Left forelimb (tissue), 1 donor: ENCODE measurements around the gene OR6Q1.

Experiments
- DNase-seq: peaks from one replicate; pipeline ENCODE4 v3.0.0-alpha.2; 2018; ENCODE audit warnings: low spot score

OR6Q1 gene

DNA sequence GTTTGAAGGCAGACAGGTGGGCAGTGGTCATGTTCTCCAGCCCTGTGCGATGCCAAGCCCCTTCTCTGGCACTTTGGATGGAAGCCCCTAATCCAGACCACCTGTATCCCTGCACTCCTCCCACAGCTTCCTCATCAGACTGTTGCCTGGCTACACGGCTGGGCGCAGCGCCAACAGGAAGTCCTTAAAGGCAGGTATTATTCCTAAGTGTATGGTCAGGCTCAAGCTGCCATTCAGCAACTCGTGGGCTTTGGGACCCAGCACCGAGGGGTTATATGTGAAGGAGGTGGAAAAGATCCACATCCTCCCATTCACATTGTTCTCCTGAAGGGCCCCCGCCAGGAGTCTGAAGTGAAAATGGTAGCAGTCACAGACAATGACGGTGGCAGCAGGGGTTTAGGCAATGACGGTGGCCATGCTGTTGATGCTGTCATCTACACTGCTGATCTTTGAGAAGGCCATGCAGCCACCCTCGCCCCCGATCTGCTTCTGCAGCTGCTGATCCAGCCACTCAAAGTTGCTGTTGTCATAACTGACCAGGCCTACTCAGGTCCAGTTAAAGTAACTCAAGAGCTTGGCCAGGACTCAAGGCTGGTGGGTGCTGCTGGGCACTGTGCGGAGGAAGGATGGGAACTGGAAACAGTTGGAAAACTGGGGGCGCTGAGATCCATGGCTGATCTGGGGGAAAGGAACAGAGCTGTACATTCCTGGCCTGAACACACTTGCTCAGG is 27.7 kb downstream of the OR6Q1 start:
- DNase-seq: no peak

DNA sequence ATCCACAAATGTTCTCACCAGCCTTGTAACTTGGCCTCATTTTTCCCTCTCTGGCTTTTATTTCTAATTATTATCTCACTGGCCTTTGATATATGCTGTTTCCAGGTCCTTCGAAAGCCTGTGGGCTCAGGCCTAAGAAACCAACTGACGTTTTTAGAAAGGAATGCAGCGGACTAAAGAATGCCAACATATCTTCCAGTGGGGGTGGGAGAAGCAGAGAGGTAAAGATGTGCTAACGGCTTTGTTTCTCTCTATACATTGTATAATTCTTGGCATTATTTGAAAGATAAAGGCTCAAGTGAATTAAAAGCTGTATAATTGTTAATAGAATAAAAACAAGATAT is 28.2 kb downstream of the OR6Q1 start:
- no peak for DNase-seq

DNA sequence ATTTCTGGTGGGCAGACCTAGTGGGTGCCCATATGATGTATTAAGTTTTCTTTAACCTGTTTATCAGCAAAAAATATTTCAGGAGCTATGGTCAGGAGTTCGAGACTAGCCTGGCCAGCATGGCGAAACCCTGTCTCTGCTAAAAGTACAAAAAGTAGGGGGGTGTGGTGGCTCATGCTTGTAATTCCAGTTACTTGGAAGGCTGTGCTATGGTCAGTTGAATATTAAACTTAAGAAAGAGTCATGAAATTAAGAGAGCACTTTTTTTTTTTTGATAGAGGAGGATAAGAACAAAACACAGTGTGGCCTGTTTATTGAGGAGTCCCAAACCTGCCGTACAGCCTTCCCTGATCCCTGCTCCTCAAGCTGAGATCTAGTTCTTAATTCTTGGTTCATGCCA is 29.8 kb downstream of the OR6Q1 start:
- no peak for DNase-seq

DNA sequence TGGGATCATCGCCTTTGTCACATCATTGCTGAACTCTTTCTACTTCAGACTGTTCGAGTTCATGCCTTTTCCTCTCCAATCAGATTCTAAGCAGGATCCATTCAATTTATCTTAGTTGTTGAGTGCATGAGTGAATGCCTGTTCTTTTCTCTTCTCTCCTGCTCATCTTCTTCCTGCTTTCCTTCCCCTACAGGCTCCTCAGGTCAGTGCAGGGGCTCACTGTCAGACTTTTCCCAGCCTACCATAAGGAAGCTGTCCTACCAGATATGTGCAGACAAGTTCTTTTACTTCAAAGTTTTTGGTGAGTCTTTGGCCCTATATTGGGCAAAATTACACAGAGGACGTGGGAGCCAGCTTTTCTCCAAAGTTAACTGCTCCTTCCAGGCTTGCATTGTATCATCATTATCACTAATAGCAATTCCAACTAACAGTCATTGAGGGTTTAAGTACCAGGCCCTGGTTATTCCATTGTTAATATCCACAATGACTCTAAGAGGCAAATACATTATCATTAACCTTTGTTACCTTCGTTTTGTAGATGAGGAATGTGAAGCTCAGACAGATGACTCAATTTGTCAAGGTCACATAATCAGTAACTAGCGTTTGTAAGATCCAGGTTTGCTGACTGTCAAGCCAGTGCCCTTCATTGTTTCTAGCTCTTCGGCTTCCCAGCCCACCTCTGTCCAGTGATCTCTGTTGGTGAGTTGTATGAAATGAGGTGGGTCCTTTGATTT is 30.4 kb downstream of the OR6Q1 start:
- DNase-seq: no peak

DNA sequence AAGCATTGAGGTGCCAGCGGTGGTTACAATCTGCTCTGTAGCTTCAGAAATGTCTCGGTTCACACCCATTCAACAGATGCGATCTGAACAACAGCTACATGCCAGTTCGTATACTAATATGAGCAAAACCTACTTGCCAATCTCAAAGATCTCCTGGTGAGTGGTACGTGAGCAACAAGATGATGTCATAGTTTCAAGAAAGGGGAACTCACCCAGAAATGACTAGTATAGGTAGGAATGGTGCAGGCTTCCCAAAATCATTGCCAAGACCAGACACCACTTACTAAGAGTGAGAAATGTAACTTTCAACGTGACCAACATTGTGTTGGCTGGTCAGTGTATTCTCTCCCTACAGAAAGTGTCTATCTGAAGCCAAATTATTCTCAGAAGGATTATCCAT is 31.1 kb downstream of the OR6Q1 start:
- DNase-seq: no peak

DNA sequence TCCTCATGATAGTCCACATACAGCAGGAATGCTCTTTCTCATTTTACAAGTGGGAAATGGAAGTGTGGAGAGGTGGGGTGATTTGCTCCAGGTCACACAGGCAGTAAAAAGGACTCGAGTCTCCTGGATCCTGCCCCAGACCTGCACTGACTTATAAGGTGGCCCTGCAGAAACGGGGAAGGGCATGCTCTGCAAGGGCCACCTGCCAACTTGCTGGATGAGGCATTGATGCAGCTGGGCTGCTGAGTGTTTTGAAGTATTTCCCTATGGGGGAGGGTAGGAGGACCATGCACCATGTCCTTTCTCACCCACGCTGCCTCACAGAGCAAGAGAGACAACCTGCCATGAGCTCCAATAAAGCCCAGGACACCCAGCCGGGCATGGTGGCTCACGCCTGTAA is 36.9 kb downstream of the OR6Q1 start:
- DNase-seq: no peak

DNA sequence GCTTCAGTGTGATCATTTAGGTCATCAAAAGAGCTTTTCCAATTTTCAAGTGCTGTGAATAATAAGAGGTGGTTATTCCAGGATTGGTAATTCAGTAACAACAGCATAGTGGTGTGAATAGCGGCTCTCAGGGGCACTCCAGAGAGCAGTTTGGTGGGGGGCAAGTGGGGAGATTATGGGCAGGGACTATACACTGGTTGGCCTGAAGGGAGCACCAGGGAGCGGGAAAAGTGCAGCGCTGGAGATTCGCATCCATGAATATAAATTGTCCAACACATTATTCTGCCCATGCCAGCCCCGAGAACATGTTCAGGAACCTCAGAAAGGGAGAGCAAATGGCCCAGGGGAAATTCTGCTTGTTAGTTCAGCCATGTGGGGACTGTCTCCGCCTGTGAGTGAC is 37.9 kb downstream of the OR6Q1 start:
- no peak for DNase-seq

DNA sequence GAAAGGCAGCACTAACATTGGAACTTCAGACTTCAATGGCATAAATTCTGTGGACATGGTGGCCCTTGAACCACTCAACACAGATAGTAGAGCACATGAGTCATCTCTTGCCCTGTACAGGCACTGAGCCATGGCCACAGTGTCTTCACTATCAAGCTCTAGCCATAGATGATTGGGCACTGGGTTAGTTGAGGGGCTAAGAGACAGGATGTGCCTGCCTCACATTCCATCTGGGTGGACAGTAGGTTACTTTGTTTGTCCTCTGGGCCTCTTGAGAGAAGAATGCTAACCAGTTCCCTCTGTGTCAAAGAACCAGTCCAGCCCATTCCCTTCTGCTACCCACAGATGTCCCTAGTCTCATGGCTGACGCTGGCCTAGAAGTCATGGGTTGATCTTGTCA is 39.8 kb downstream of the OR6Q1 start:
- DNase-seq: no peak

DNA sequence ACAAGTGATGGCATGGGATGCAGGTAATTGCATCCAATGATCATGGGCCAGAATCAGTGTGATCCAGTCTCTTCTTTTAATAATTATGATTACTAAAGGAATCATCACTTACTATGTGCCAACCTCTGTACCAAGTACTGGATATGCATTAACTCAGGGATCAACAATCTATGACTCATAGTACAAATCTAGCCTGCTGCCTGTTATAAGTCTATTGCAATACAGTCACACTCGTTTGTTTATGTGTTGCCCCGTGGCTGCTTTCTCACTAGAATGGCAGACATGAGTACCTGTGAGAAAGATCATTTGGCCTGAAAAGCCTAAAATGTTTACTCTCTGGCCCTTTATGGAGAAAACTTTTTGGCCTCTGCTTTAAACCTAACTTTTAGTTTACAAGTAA is 45.0 kb downstream of the OR6Q1 start:
- DNase-seq: no peak
